H54 (cell line): Measurements from ENCODE around the gene ZNF845.
"Not testable (repeated sequence)": the region's sequence is repeated elsewhere in the genome, so short reads cannot be mapped to it uniquely, and the experiment has no call there.

Experiments used
- DNase-seq: peaks from one replicate; pipeline ENCODE4 v3.0.0; 2011; ENCODE audit warnings: low spot score, mixed read lengths; ENCODE audit not compliant: insufficient read length
- FAIRE-seq: peaks from 3 replicates; lab custom pipeline; 2011; peaks lifted over from hg19 to GRCh38; lab: Jason Lieb, UNC
- POLR2A ChIP-seq: IDR thresholded peaks from 2 replicates; pipeline ENCODE4 v1.6.1; 2011; ENCODE audit warnings: low read depth, mild to moderate bottlenecking, low read length

Gene ZNF845

GRCh38 chr19:53333463-53334449 lies at the start of gene ZNF845:
Gene ZNF845, plus strand, starts transcription at chr19:53333749. Its CDS starts 7,559 bp downstream, at chr19:53341308.
- FAIRE-seq, result peak; percentile 66
- peak; percentile 91 for TF ChIP-seq POLR2A
- DNase-seq, result peak; percentile 91

GRCh38 chr19:53285087-53285486 lies 48.5 kb upstream of the ZNF845 start:
- TF ChIP-seq POLR2A, result no peak
- DNase-seq, result no peak
- FAIRE-seq, result no peak

- no peak for DNase-seq
- no peak for TF ChIP-seq POLR2A
- no peak for FAIRE-seq
Observed at GRCh38 chr19:53290758-53291549, 42.6 kb upstream of the ZNF845 start.

- DNase-seq, result no peak
- TF ChIP-seq POLR2A, result no peak
- FAIRE-seq, result no peak
Observed at GRCh38 chr19:53294786-53295441, 38.6 kb upstream of the ZNF845 start.

- not testable (repeated sequence) for FAIRE-seq, DNase-seq
Observed at GRCh38 chr19:53301341-53301740, 32.2 kb upstream of the ZNF845 start.

GRCh38 chr19:53308339-53308811 lies 25.2 kb upstream of the ZNF845 start:
- FAIRE-seq (no peak), DNase-seq (no peak)
- TF ChIP-seq POLR2A, result no peak

GRCh38 chr19:53311044-53311443 lies 22.5 kb upstream of the ZNF845 start:
- DNase-seq (no peak), FAIRE-seq (no peak)
- TF ChIP-seq POLR2A, result no peak

- no peak for DNase-seq
- TF ChIP-seq POLR2A, result no peak
- FAIRE-seq, result no peak
Observed at GRCh38 chr19:53311897-53312296, 21.7 kb upstream of the ZNF845 start.

GRCh38 chr19:53328967-53329366 lies 4.6 kb upstream of the ZNF845 start:
- FAIRE-seq, result no peak
- TF ChIP-seq POLR2A, result no peak
- no peak for DNase-seq

GRCh38 chr19:53332484-53332883 lies 1.1 kb upstream of the ZNF845 start:
- TF ChIP-seq POLR2A, result no peak
- FAIRE-seq, result no peak
- no peak for DNase-seq

- peak; percentile 35 for DNase-seq
- TF ChIP-seq POLR2A, result no peak
- FAIRE-seq, result no peak
Observed at GRCh38 chr19:53333066-53333462, 485 bp upstream of the ZNF845 start.

GRCh38 chr19:53344403-53344802 lies 10.9 kb downstream of the ZNF845 start:
- not testable (repeated sequence) for DNase-seq, FAIRE-seq

GRCh38 chr19:53355739-53356138 lies 22.2 kb downstream of the ZNF845 start:
- TF ChIP-seq POLR2A, result no peak
- FAIRE-seq (no peak), DNase-seq (no peak)
